SK-N-MC (cell line): ENCODE results near the gene TNNI3K.

Experiments
- DNase-seq: peaks from one replicate; pipeline ENCODE4 v3.0.0-alpha.2; 2011; ENCODE audit warnings: low read depth, low spot score
- H3K27ac ChIP-seq: fragments of 200-600 bp; sonication (generic); 2 replicates; pipeline ENCODE4 v1.5.1; 2016; ENCODE audit warnings: mixed run types
- H3K36me3 ChIP-seq: fragments of 200-600 bp; sonication (generic); 2 replicates; pipeline ENCODE4 v1.6.1; 2017; ENCODE audit warnings: antibody characterized with exemption, low read length, mixed read lengths; ENCODE audit not compliant: insufficient read depth
- H3K4me3 ChIP-seq: fragments of 200-600 bp; sonication (generic); 2 replicates; pipeline ENCODE4 v1.5.1; 2016
- H3K9ac ChIP-seq: fragments of 200-600 bp; sonication (generic); 2 replicates; pipeline ENCODE4 v1.8.0; 2017; ENCODE audit warnings: mixed run types, mixed read lengths; ENCODE audit not compliant: insufficient read length
- H3K9me3 ChIP-seq: fragments of 200-600 bp; sonication (generic); 2 replicates; pipeline ENCODE4 v1.6.1; 2017; ENCODE audit warnings: low read depth, mild to moderate bottlenecking, antibody characterized with exemption, low read length, moderate library complexity, mixed read lengths
- EZH2 ChIP-seq: fragments of 200-600 bp; sonication (generic); IDR thresholded peaks from one replicate; pipeline ENCODE4 v1.6.1; 2017; ENCODE audit warnings: antibody characterized with exemption
- FOXP2 ChIP-seq: optimal IDR thresholded peaks from 2 replicates; pipeline ENCODE3; 2011; ENCODE audit warnings: mild to moderate bottlenecking, moderate library complexity; ENCODE audit not compliant: insufficient read depth; ENCODE audit errors: extremely low read length, control extremely low read depth
- POLR2AphosphoS5 ChIP-seq: IDR thresholded peaks from 2 replicates; pipeline ENCODE4 v1.6.1; 2012; ENCODE audit warnings: mild to moderate bottlenecking, low read depth, low read length, borderline replicate concordance

The TNNI3K gene

DNA sequence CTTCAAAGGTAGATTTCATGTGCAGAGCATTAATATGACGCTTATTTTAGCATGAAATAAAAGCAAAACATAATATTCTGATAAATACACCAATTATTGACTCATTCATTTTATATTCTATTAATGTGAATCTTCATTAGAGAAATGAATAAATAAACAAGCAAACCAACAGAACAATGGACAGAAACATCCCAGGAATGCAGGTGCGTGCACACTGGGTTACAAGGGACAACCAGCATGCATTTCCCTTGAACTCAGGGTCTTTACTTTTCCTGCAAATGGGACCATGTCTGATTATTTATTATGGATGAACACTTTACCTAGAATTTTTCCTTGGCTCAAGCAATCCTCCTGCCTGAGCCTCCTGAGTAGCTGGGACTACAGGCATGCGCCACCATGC lies 263.7 kb downstream of the TNNI3K start:
- Histone ChIP-seq H3K9me3 (no peaks in the 10 kb centered on the region), H3K27ac (no peak overlapping the region), H3K4me3 (no peak overlapping the region), H3K9ac (no peak overlapping the region), H3K36me3 (no peaks in the 10 kb centered on the region)
- no peak for TF ChIP-seq POLR2AphosphoS5
- TF ChIP-seq FOXP2, result no peak
- no peak for TF ChIP-seq EZH2
- no peak for DNase-seq

DNA sequence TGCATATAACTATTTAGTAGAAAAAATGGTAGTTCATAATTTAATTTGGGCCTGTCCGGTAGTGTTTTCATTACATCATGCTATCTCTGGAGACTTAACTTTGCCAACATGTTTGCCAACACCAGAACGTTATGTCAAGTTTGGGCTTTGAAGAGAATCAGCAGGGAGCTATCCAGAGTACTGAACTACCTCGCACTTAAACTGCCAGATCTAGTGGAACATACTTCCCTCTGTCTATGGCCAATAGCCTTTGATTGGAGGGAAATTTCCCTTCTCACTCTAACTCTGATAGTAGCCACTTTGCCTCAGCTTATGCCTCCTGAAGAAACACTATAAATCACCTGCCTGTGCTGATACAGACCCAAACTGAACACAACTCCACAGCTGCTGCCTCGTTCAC lies 267.2 kb downstream of the TNNI3K start:
- Histone ChIP-seq H3K9me3 (no peaks in the 10 kb centered on the region), H3K4me3 (no peak overlapping the region), H3K27ac (no peak overlapping the region), H3K36me3 (no peaks in the 10 kb centered on the region), H3K9ac (no peak overlapping the region)
- TF ChIP-seq EZH2 (no peak), POLR2AphosphoS5 (no peak), FOXP2 (no peak)
- peak; percentile 40 for DNase-seq

- no peak overlapping the region for H3K4me3 ChIP-seq
- DNase-seq, result no peak
- H3K9ac ChIP-seq, result no peak overlapping the region
- no peaks in the 10 kb centered on the region for H3K9me3 ChIP-seq
- TF ChIP-seq FOXP2 (no peak), POLR2AphosphoS5 (no peak), EZH2 (no peak)
- H3K27ac ChIP-seq, result no peak overlapping the region
- H3K36me3 ChIP-seq, result no peaks in the 10 kb centered on the region
These were observed 267.7 kb downstream of the TNNI3K start for GRCh38 chr1:74502858-74503257.

DNA sequence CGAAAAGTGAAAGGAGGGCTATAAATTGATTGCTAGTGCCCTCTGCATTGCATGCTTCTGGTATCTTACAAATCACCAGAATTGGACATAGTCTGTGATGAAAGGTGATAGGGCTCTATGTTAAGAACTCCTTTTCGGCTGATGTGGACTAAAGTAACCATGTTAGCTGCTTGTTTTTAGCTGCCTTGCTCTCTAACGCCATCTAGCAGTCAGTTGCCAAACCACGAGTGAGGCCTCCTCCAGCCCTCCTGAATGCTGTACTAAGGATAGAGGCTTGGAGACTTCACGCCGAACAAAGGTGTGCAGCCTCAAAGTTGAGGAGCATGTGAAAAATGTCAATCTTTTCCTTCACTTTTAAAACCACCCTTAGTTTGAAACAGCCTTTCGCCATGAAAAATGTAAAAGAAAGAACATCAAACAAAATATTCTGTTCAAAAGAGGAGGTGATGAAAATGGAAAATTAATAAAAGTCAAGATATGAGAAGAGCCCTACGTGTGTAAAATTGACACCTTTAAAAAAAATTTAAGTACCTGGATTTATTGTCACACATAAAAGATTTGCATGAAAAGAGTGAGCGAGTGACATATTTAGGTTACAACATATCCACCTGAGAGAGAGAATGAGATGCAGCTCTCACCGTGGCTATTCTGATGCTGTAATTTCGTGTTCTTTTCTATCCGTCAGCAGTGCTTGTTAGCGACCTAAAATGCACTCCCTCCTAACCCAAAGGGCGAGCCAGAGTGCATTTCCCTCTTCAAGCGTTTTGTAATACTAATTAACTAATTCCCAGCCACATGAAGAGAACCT lies 269.1 kb downstream of the TNNI3K start:
- H3K36me3 ChIP-seq, result no peaks in the 10 kb centered on the region
- H3K4me3 ChIP-seq, result no peak overlapping the region; the same call in 1 of the 2 replicates
- TF ChIP-seq POLR2AphosphoS5, result no peak
- no peak for TF ChIP-seq EZH2
- TF ChIP-seq FOXP2, result no peak
- no peak overlapping the region for H3K9ac ChIP-seq
- DNase-seq, result peak; percentile 39
- no peak overlapping the region for H3K27ac ChIP-seq
- no peaks in the 10 kb centered on the region for H3K9me3 ChIP-seq

DNA sequence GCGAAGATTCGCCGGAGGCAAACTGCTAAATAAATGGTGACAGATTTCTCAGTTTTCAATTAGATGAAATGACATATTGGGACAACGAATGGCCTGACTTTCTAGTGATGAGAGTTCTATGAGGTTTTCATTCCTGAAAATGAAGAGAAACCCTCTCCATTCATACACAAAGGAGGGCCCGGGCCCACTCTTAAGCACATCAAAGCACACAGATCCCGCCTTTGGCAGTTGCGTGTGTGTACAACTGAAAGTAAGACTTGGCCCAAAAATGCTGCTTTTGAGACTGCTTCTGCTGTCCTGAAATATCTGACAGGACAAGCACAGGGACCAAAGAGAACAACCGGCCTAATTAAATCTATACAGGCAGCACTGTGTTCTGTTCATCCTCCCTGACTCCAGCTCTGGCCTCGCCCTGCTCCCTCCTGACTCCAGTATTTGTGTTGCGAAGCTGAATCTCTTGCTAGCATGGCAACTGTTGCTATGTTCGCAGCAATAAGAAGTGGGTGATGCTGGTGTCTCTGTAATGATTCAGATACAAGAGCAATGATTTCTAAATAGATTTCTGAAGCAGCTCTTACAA lies 269.8 kb downstream of the TNNI3K start:
- Histone ChIP-seq H3K9me3 (no peaks in the 10 kb centered on the region), H3K9ac (no peak overlapping the region), H3K27ac (no peak overlapping the region), H3K4me3 (no peak overlapping the region), H3K36me3 (no peaks in the 10 kb centered on the region)
- no peak for TF ChIP-seq FOXP2
- TF ChIP-seq POLR2AphosphoS5, result no peak
- TF ChIP-seq EZH2, result no peak
- DNase-seq, result no peak

DNA sequence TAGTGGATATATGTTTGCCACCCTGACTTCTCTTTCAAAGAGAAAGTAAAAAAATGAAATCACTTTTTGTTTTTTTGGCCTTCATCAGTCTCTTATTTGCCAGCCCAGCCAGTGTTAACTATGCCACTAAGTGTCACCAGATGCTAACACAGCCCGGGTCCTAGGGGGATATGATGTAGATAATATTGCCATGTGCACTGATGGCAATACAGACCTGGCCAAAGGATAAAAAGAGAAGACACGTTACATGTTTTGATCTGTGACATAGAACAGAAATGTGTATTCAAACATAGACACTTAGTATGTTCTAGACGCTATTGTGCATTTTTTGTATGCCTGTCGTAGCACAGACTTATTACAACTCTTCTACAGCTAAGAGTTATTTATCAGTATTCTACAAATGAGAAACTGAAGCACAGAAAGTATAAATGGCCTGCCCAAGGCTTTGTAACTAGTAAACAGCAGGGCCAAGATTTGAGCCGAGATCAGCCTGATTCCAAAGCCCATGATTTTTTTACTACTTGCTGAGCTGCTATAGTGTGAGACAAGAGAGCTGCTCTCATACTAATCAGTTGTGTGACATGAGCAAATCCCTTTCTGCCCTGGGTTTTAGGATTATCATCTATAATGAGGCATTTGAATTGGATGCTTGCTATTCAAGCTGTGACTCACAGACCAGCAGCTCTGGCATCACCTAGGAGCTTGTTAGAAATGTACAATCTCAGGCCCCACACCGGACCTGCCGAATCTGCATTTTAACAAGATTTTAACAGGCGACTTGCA lies 270.9 kb downstream of the TNNI3K start:
- Histone ChIP-seq H3K9me3 (no peaks in the 10 kb centered on the region), H3K4me3 (no peak overlapping the region), H3K36me3 (no peaks in the 10 kb centered on the region), H3K9ac (no peak overlapping the region), H3K27ac (no peak overlapping the region)
- TF ChIP-seq EZH2 (no peak), POLR2AphosphoS5 (no peak), FOXP2 (no peak)
- no peak for DNase-seq

- DNase-seq, result no peak
- H3K4me3 ChIP-seq, result no peak overlapping the region
- TF ChIP-seq POLR2AphosphoS5, result no peak
- no peak for TF ChIP-seq EZH2
- TF ChIP-seq FOXP2, result no peak
- H3K27ac ChIP-seq, result no peak overlapping the region
- H3K36me3 ChIP-seq, result no peaks in the 10 kb centered on the region
- H3K9me3 ChIP-seq, result no peaks in the 10 kb centered on the region
- no peak overlapping the region for H3K9ac ChIP-seq
These were observed 273.3 kb downstream of the TNNI3K start for GRCh38 chr1:74508449-74508848.
